HG03025 (cell line): Measurements from ENCODE around the gene CIAO2B.

Source experiments
- ATAC-seq: cut with Tn5 transposase; IDR thresholded peaks from one replicate; pipeline ENCODE4 v1.9.1; 2021; ENCODE audit warnings: mild to moderate bottlenecking, moderate library complexity; ENCODE audit not compliant: unreplicated experiment, low FRiP score

CIAO2B gene

DNA sequence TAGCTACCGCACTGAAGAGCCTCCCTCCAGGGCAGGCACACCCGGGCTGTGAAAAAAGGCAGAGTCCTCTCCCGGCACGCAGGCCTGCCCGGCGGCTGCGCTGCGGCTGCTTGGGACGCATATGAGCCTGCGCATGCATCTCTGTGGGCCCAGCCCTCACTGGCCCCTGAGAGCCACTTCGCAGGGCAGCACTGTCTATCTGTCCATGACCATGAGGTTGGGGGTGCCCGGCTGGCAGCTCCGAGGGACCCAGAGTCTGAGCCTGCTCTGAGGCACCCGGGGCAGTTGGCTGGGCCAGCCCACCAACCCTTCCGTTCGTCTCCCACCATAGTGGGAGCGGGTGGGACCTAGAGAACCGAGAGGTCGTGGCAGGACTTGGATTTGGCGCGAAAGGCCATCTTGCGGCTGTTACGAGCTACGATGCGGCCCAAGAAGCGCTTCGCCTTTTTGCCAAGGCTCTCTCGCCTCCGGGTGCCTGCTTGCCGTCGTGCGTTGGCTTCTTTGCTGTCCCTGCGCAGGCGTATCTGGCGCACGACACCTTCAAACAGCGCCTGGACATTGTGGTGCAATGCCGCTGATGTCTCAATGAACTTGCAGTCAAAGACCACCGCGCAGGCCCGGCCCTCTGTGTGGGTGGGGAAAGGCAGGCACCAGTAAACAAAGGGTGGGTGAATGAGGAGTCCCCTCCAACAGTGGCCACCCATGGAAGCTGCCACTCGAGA, 12.3 kb downstream of the CIAO2B start:
- ATAC-seq, result no peak

GRCh38 chr16:66920924-66921680, 13.1 kb downstream of the CIAO2B start:
- ATAC-seq, result no peak

DNA sequence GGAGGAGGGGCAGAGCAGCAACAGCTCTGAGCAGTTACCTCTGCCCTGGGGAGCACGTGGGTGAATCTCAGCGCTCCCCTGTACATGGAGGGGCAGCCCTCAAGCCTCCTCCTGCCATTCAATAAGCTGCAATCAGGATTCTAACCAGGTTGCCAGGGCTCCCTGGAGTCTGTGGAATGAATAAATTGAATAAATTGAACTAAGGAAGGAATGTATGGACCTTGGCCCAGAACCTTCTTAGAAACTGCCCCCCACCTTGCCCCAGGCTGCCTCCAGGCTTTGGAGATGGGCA, 14.0 kb downstream of the CIAO2B start:
- ATAC-seq, result no peak

DNA sequence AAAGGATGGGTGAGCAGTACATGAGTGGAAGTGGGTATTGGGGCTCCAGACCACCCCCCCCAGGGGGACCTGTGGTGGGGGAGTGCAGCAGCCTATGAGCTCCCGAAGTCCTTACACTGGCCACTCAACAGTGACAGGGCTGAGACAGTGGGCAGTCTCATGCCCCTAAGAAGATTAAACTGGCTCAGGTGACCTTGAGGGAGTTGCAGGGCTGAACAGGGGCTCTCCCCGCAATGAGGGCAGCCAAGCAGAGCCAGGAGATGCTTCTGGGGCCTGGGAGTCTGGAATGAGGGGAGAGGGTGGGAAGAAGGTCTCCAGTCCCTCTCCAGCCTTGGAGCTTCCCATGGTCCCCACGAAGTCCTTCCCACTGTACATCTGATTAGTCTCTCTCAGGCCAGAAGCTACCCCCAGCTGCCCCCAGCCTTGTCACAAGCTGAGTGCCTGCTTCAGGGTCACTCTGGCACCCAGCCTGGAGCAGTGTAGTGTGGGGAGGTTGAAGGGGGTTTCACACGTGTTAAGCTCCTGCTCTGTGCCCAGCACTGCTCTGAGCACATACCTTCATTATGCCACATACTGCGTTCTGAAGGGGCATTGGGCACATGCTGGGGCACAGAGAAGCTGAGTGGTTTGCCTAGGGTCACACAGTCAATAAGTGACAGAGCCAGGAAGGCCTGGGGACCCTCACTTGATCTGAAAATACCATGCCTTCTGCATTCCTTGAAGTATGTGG, 14.5 kb downstream of the CIAO2B start:
- no peak for ATAC-seq

- no peak for ATAC-seq
These were observed 15.2 kb downstream of the CIAO2B start, which contains the start of gene CDH16 for GRCh38 chr16:66918803-66919568. CDH16 (minus strand) TSS chr16:66918885; CDS start chr16:66918065, 820 bp downstream.

GRCh38 chr16:66918355-66918754, 15.8 kb downstream of the CIAO2B start:
- ATAC-seq, result no peak

GRCh38 chr16:66917741-66918140, 16.5 kb downstream of the CIAO2B start:
- no peak for ATAC-seq

DNA sequence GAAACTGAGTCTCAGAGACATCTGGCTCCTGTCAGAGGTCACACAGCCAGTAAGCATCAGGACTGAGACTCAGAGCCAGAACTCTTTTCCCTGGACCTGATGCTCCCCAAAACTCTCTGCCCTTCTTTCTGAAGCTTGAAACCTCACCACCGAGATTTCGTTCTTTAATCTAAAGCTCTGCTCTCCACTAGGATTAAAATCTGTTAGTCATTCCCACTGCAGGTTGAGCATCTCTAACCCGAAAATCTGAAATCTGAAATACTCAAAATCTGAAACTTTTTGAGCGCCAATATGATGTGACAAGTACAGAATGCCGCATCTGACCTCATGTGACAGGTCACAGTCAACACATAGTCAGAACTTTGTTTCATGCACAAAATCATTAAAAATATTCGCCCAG, 17.7 kb downstream of the CIAO2B start:
- ATAC-seq, result no peak

DNA sequence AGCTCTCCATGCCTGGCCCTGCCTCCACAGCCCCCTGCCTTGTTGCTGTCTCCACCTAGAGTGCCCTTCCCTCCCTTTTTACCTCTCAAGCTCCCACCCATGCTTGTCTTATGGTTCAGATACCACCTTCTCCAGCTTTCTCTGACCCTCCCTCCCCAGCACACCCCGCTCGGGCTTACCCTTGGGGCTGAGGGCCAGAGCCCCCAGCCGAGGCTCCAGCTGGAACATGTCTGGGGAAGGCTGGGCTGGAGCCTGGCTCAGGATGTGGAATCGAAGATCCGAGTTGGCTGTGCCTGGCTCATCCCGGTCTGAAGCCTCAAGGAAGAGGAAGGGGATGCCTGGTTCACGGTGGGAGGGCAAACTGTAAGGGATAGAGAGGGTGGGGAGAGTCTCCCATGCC, 19.2 kb downstream of the CIAO2B start:
- ATAC-seq, result no peak

DNA sequence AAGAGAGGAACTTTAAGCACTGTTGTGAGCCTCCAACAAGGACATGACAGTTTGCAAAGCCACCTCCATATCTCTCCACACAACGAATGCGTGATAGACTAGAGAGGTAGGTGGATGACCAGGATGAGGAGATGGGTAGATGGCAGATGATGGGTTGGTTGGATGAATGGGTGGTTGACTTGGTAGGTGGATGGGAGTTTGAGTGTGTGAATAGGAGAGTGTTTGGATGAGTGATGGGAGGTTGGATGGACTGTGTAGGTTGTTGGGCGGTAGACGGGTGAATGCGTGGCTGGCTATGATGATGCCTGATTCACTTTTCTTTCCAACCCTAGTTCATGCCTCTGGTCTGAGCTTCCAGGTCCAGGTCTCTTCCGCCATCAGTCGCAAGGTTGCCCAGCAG, 19.7 kb downstream of the CIAO2B start:
- ATAC-seq, result no peak

DNA sequence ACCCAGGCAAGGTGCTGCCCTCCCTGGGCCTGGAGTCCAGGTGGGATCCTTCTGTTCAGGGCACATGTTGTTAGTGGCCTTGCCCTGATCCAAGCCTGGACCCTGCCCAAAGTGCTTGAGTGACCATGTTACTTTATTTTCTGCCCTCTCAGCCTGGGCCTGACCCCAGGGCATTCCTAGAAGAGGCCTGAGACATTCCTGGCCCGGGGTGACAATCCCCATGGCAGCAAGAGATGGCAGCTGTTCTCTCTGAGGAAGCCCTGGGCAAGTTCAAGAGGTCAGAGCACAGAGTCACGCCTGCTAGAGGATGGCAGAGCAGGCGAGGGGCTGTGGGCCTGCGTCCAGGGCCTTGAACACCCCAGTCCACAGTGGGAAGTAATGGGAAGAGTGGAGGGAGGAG, 20.5 kb downstream of the CIAO2B start:
- ATAC-seq, result no peak

- no peak for ATAC-seq
These were observed 21.1 kb downstream of the CIAO2B start for GRCh38 chr16:66913081-66913480.

DNA sequence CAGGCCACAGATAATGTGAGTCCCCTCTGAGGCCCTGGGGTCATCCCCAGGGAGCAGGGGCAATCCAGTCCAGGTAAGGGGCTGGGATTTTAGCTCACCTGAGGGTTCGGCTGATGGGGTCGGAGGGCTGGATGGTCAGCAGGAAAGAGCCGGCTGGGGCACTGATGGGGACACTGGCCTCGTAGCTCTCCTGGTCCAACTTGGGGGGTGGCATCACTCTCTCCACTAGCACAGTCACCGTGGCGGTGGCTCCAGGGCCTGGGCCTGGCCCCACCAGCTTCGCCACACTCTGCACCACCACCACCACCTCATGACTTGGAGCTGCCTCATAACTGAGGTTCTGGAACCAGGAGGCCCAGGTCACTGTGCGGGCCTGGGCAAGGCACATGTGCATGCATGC, 22.4 kb downstream of the CIAO2B start:
- no peak for ATAC-seq

- no peak for ATAC-seq
These were observed 23.1 kb downstream of the CIAO2B start for GRCh38 chr16:66911112-66911511.

GRCh38 chr16:66910175-66910940, 23.8 kb downstream of the CIAO2B start:
- ATAC-seq, result no peak

DNA sequence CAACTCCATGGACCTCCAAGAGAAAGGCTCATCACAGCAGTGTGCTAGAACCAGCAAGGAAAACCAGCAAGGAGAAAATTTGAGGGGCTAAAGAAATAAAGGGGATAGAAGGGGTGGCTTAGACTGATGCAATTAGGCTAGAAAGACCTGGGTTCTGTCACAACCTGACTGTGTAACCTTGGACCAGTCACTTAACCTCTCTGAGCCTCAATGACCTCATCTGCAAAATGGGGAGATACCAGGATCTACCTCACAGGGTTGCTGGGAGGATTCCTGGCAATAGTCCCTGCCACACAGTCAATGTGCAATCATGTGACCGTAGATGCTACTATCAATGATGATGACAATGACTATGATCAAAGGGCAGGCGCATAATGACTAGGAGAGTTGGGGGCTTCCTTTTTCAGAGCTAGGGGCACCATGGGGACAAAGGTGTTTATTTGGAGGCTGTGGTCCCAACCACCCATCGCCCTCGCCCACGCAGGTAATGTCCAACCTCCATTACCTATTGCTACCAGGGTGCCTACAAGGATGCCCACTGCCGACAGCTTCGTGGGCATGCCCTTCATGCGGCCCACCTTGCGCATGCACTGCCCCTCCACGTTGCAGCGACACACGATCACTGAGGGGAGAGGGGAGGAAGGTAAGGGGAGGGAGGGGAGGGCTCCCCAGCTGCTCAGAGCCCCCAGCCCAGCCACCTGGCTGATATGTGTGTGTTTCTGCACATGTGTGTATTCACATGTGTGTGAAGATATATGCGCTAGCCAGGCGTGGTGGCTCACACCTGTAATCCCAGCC, 25.2 kb downstream of the CIAO2B start:
- no peak for ATAC-seq

GRCh38 chr16:66908116-66908515, 26.1 kb downstream of the CIAO2B start:
- no peak for ATAC-seq

DNA sequence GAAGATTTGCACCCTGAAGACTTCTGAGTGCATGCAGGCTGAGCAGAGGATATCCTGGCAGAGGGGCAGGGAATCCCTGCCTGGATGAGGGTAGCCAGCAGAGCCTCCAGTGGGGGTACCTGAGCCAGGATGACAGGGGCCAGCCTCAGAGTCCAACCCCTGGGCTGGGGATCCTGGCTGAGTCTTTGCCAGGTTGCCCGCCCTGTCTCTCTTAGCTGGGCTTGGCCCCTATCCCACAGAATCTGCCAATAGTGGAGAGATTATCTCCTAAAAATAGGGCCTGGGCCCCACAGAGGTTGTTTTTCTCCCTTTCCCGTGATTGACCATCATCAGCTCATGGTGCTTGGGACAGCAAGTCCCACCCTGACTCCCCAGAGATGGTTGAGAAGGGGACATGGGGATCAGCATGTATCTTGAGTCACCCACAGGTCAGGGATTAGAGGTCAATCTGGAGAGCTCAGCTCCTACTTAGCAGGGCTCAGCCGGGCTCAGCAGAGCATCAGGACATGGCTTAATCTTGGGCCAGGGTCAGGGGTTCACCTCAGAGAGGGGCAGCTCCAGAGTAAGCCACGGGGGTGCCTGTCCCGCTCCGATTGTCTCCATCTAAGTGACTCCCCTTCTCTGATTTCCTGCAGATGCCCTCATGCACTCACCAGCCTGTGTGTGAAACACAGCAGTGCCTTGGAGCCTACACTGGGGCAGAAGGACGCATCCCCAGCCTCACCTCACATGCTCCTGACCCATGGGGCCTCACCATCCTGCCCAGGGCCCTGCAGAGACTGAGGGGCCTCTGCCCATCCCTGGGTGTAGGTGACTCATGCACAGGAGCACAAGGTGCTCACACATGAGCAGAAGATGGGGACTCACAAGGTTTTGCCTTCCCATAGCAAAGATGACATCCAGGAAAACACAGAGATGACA, 27.0 kb downstream of the CIAO2B start:
- ATAC-seq, result no peak
